Stimulated activated CD4-positive, alpha-beta T cell treated with anti-CD3 and anti-CD28 coated beads, Interleukin-1b, Interleukin-23, amount 100 ng/mL, for 1 hour (primary cell): Measurements from ENCODE around the gene LINS1.

ENCODE experiments used
- DNase-seq, 2 donors: peaks; one replicate each; pipeline ENCODE4 v3.0.0-alpha.2; 2020; ENCODE audit warnings: low read depth in 2 of 2

Gene LINS1

GRCh38 chr15:100602064-100602822 lies at the start of gene LINS1, which contains the start of gene ASB7:
Gene LINS1 (minus strand): TSS chr15:100602184. CDS start chr15:100580842, 21,342 bp downstream.
Gene ASB7 (plus strand): TSS chr15:100602589. CDS start chr15:100612217, 9,628 bp downstream.
- DNase-seq, result peak; percentile 96 to 98

DNA sequence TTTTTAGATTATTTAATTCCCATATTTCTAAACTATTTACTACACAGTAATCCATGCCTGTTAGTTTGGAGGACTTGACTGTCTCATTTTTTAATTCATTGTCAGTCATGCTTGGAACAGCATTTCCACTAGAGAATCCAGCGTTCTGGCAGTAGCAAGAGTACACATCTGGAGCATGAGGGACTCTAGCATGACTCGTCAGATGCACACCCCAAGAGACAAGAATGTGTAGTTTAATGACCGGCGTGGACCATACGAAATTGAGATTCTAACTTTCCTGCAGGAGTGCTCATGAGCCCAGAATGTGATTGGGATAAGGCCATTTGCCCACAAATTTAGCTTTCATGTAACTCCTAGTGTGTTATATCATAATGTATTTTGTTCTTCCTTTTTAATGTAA lies 49.3 kb upstream of the LINS1 start:
- DNase-seq, result no peak

- no peak for DNase-seq
These were observed 48.7 kb upstream of the LINS1 start for GRCh38 chr15:100650685-100651084.

DNA sequence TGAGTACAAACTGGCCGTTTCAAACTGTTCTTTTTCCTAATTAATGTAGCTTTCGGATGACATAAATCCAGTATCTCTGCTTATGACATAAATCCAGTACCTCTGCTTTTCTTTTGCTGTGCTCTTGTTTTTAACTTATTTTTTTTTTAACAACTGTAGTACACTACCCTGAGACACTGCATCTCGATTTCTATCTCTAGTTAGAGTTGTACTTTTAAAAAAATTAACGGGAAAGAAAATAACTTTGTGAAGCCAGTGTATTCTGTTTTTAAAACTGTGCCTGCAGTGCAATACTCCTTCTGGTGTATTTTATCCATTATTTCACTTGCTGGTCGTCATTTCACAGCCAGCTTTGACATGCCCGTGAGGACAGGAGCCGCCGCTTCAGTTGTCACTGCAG lies 47.0 kb upstream of the LINS1 start:
- no peak for DNase-seq

GRCh38 chr15:100645671-100646070 lies 43.7 kb upstream of the LINS1 start:
- no peak for DNase-seq

DNA sequence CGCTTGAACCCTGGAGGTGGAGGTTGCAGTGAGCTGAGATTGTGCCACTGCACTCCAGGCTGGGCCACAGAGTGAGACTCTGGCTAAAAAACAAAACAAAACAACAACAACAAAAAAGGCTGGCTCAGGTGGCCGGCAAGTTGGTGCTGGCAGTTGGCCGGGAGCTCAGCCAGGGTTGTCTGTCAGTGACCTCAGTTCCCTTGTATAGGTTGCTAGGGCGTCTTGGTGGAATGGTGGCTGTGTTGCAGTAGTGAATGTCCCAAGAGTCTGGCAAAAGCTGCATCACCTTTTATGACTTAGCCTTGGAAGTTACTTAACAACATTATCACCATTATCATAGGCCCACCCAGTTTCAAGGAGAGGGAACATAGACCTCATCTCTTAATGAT lies 41.0 kb upstream of the LINS1 start:
- DNase-seq, result no peak

- no peak for DNase-seq
These were observed 40.4 kb upstream of the LINS1 start for GRCh38 chr15:100642213-100642949.

DNA sequence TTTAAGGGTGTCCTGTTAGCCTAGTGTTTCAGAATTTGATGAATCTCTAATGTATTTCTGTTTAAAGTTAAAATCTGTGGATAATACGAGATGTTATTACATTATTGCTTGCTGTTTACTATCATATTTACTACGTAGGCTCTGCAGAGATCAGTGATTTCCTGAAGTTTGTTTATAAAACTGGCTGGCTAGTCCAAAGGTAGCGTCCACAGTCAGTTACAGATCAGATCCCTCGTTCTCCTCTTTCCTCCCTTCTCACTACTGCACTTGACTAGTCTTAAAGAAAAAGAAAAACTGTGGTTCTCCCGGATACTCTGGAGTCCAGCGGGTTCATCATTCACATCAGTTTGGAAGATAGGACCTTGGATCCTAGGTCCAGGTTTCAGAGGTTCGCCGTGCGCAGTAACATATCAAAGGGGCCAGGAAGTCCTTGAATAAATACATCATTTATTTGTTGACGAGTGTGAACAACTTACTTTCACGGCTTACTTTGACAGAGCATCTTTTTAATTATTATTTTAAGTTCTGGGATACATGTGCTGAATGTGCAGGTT lies 36.3 kb upstream of the LINS1 start:
- no peak for DNase-seq

GRCh38 chr15:100635406-100636071 lies 33.6 kb upstream of the LINS1 start:
- no peak for DNase-seq

DNA sequence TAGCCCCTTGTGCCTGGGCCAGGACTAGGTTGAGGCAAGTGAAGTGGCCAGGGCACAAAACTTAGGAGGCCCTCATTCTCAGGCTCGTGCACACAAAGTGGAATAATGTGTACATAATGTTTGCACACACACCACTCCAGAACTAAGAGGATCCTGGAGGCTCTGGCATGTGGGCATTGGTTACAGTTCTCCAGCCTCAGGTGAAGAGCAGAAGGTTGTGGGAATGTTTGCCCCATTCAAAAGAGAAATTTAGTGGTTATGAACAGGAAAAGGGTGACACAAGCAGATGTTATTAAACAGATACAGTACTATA lies 31.7 kb upstream of the LINS1 start:
- DNase-seq, result no peak

- DNase-seq, result no peak
These were observed 29.8 kb upstream of the LINS1 start for GRCh38 chr15:100631831-100632230.

DNA sequence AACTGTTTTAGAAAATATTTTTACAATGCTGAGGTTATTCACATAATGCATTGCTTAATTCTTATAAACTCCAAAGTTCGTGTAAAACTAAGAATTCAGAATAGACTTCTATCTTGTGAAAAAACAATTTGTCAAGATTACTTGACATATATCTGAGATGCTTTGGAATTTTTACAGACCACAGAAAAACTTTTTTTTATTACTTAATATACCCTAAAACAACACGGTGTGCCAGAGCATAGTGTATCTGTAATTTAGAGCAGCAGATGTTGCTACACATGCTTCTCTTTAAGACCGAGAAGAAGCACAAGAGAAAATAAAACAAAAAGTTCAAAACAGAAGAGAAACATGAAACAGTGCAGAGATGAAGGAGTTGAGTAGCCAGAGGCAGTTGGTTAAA lies 26.8 kb upstream of the LINS1 start:
- no peak for DNase-seq

- peak; percentile 34 to 37 for DNase-seq
These were observed 25.9 kb upstream of the LINS1 start for GRCh38 chr15:100627789-100628395.

GRCh38 chr15:100623301-100623700 lies 21.3 kb upstream of the LINS1 start:
- DNase-seq, result no peak

GRCh38 chr15:100616700-100617099 lies 14.7 kb upstream of the LINS1 start:
- no peak for DNase-seq

DNA sequence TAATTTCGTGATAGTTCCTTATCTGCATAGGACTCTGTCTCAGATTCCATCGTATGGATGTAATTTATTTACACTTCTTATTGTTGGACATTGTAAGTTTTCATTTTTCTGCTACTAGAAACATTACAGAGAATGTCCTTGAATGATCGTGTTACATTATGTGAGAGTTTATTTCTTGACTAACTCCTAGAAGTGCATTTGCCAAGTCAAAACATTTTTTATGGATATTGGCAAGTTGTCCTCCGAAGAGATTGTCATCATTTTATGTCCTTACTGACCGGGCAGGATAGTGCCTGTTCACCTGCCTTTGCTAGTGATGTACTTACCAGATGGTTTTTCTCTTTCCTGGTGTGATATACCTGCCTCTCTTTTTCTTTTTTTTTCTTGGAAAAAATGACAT lies 13.8 kb upstream of the LINS1 start:
- no peak for DNase-seq

GRCh38 chr15:100614918-100615317 lies 12.9 kb upstream of the LINS1 start:
- no peak for DNase-seq

- no peak for DNase-seq
These were observed 12.4 kb upstream of the LINS1 start for GRCh38 chr15:100614336-100614735.

GRCh38 chr15:100613208-100613607 lies 11.2 kb upstream of the LINS1 start:
- DNase-seq, result no peak

GRCh38 chr15:100612539-100612938 lies 10.6 kb upstream of the LINS1 start:
- no peak for DNase-seq

- no peak for DNase-seq
These were observed 924 bp upstream of the LINS1 start for GRCh38 chr15:100602823-100603393.

DNA sequence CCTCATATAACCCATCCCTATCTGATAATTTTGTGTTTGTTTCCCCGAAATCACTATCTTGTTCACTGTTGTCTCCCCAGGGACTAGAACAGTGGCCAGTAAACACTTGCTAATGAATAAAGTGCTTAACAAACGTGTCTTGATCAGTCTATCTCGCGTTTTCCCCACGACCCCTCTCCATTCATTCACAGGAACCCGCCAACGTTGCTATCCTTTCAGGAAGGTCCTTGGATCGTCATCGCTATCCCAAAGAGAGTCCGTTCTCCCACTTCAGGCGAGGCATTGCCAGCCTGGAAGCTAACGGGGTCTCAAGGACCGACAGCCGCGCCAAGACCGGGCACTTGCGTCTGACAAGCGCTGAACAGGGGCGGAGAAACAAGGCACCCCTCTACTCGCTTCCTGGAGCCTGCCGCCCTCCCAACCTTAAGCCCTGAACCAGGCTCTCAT lies 344 bp downstream of the LINS1 start:
- DNase-seq, result no peak
